ENCODE results near the gene SPINK2.
A peak's percentile ranks its signal among the peaks of the same experiment; 100 is the strongest.

SPINK2 gene

GRCh38 chr4:56788081-56788480 is 33.4 kb downstream of the SPINK2 start:
- H3K4me3 ChIP-seq (ENCODE audit: low read depth, low read length) = no peak overlapping the region
- DNase-seq (ENCODE audit: low read depth) = no peak
- TF ChIP-seq CTCF (conservative IDR thresholded peaks at IDR 0.05; ENCODE audit: low read depth, low read length) = no peak

DNA sequence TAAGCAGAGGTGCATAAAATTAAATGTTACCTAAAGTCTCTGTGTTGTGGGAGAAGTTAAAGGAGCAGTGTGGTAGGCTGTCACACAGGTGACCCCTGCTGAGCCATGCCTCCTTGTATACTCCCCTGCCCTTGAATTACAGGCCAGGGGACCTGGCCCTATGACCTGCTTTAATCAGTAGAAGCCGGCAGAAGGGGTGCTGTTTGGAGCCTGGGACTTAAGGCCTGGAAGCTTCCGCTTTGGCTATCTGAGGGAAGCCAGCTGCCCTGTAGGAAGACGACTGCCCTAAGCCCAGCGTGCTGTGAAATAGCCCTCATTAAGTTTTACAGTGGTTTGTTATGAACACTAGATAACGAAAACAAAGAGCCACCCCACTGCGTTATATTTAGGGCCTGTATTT is 34.1 kb downstream of the SPINK2 start:
- no peak overlapping the region for H3K4me3 ChIP-seq (ENCODE audit: low read depth, low read length)
- TF ChIP-seq CTCF (conservative IDR thresholded peaks at IDR 0.05; ENCODE audit: low read depth, low read length) = no peak
- no peak for DNase-seq (ENCODE audit: low read depth)

GRCh38 chr4:56786955-56787354 is 34.5 kb downstream of the SPINK2 start:
- no peak for TF ChIP-seq CTCF (conservative IDR thresholded peaks at IDR 0.05; ENCODE audit: low read depth, low read length)
- DNase-seq (ENCODE audit: low read depth) = peak; percentile 73
- no peak overlapping the region for H3K4me3 ChIP-seq (ENCODE audit: low read depth, low read length)

DNA sequence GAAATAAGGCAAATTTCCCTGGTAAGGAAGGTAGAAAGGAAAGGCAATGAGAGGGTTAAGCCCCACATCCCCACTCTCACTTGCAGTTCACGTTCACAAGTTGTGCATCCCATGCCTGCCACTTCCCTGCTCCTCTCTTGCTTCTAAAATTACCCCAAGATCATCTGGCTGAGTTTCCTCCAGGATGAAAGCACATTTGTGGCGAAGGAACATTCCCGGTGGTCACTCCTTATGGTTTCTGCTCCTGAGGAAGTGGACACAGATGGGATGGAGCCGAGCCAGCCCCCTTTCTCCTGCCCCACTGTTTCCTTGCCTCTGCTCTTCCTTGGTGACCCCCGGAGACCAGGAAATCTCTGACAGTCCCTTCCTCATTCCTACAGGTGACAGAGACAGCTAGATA is 37.5 kb downstream of the SPINK2 start:
- no peak for TF ChIP-seq CTCF (conservative IDR thresholded peaks at IDR 0.05; ENCODE audit: low read depth, low read length)
- DNase-seq (ENCODE audit: low read depth) = no peak
- no peak overlapping the region for H3K4me3 ChIP-seq (ENCODE audit: low read depth, low read length)

- no peak for TF ChIP-seq CTCF (conservative IDR thresholded peaks at IDR 0.05; ENCODE audit: low read depth, low read length)
- H3K4me3 ChIP-seq (ENCODE audit: low read depth, low read length) = no peak overlapping the region
- no peak for DNase-seq (ENCODE audit: low read depth)
Measured at GRCh38 chr4:56782019-56782418, 39.5 kb downstream of the SPINK2 start.

- no peak for DNase-seq (ENCODE audit: low read depth)
- no peak for TF ChIP-seq CTCF (conservative IDR thresholded peaks at IDR 0.05; ENCODE audit: low read depth, low read length)
- H3K4me3 ChIP-seq (ENCODE audit: low read depth, low read length) = no peak overlapping the region
Measured at GRCh38 chr4:56773346-56773745, 48.2 kb downstream of the SPINK2 start.

- DNase-seq (ENCODE audit: low read depth) = no peak
- TF ChIP-seq CTCF (conservative IDR thresholded peaks at IDR 0.05; ENCODE audit: low read depth, low read length) = no peak
- no peak overlapping the region for H3K4me3 ChIP-seq (ENCODE audit: low read depth, low read length)
Measured at GRCh38 chr4:56772134-56772533, 49.4 kb downstream of the SPINK2 start.

Data from choroid plexus epithelial cell (primary cell).